ENCODE measurements around the gene MEGF11. TPM values are rescaled to one million over a fixed set of nuclear protein-coding genes. Genes with fewer than 3 reads are reported as not detected.

The MEGF11 gene
- total RNA-seq, 1 experiment from 2014 or later: 2.3 TPM

GRCh38 chr15:66057089-66057488 lies 196.5 kb downstream of the MEGF11 start:
- DNase-seq (ENCODE audit: low read depth, low spot score) (no peak), ATAC-seq (no peak)
- H3K79me2 ChIP-seq (ENCODE audit: insufficient read depth, low read length): no peaks in the 10 kb centered on the region
- no peaks in the 10 kb centered on the region for H3K9me3 ChIP-seq (ENCODE audit: control insufficient read depth in 1 of 2, insufficient read depth in 1 of 2, low read depth in 1 of 2, low read length in 2 of 2)
- H3K9ac ChIP-seq (ENCODE audit: low read length): no peak overlapping the region
- POLR2A ChIA-PET: no interaction called here
- no TSS peak for BruUV-seq (replicated peaks)
- no peaks in the 10 kb centered on the region; the same call in 1 of the 2 replicates for H3K27me3 ChIP-seq (ENCODE audit: insufficient read depth, low read length)
- H3K9me2 ChIP-seq (ENCODE audit: insufficient read depth): no peaks in the 10 kb centered on the region
- CTCF ChIA-PET: no interaction called here
- no peak for TF ChIP-seq CTCF (IDR thresholded peaks at IDR 0.05 in 2 of 3, conservative IDR thresholded peaks at IDR 0.05 in 1 of 3; ENCODE audit: borderline replicate concordance in 1 of 3, insufficient read depth in 1 of 3, low read depth in 2 of 3, low read length in 2 of 3)
- TF ChIP-seq ZBTB33 (IDR thresholded peaks at IDR 0.05; ENCODE audit: extremely low read depth, insufficient replicate concordance, low read length): no peak
- TF ChIP-seq EZH2phosphoT487 (IDR thresholded peaks at IDR 0.05; ENCODE audit: borderline replicate concordance): no peak
- no peak for TF ChIP-seq RAD21 (IDR thresholded peaks at IDR 0.05; ENCODE audit: low read depth)
- TF ChIP-seq ZNF274 (IDR thresholded peaks at IDR 0.05; ENCODE audit: low read depth, low read length): no peak
- no peak for TF ChIP-seq SIN3A (IDR thresholded peaks at IDR 0.05; ENCODE audit: low read depth)
- TF ChIP-seq MAX (IDR thresholded peaks at IDR 0.05): no peak
- no peak for TF ChIP-seq ELF1 (IDR thresholded peaks at IDR 0.05; ENCODE audit: borderline replicate concordance, low read depth)
- TF ChIP-seq ATF3 (IDR thresholded peaks at IDR 0.05): no peak
- TF ChIP-seq YY1 (IDR thresholded peaks at IDR 0.05; ENCODE audit: extremely low read depth, insufficient replicate concordance, low read depth, low read length): no peak
- no peak for TF ChIP-seq JUND (IDR thresholded peaks at IDR 0.05)
- TF ChIP-seq FOSL1 (IDR thresholded peaks at IDR 0.05; ENCODE audit: low read depth): no peak
- TF ChIP-seq REST (IDR thresholded peaks at IDR 0.05; ENCODE audit: low read depth): no peak
- TF ChIP-seq POLR2AphosphoS5 (IDR thresholded peaks at IDR 0.05; ENCODE audit: low read depth, low read length): no peak
- TF ChIP-seq EGR1 (IDR thresholded peaks at IDR 0.05; ENCODE audit: low read depth): no peak
- no peak for TF ChIP-seq CBX3 (IDR thresholded peaks at IDR 0.05; ENCODE audit: low read depth)
- no peak for TF ChIP-seq EZH2 (IDR thresholded peaks at IDR 0.05)
- no peak for TF ChIP-seq POLR2A (IDR thresholded peaks at IDR 0.05; ENCODE audit: borderline replicate concordance, extremely low read depth, insufficient read depth, insufficient read length)
- TF ChIP-seq ZFX (IDR thresholded peaks at IDR 0.05): no peak
- no peak for TF ChIP-seq TCF7L2 (IDR thresholded peaks at IDR 0.05; ENCODE audit: borderline replicate concordance, extremely low read depth, insufficient read depth, insufficient read length)
- H2AFZ ChIP-seq (ENCODE audit: low read depth, low read length, poor library complexity, severe bottlenecking): no peak overlapping the region
- no peaks in the 10 kb centered on the region for H3K36me3 ChIP-seq (ENCODE audit: control insufficient read depth in 1 of 2, insufficient read depth in 2 of 2, low read length in 2 of 2)
- no peak overlapping the region for H3K4me3 ChIP-seq (replicated peaks in 1 of 2; ENCODE audit: low read depth in 1 of 2, low read length in 2 of 2)
- RAD21 ChIA-PET (ENCODE audit: low non-redundant PET in 1 of 2, low total read pairs in 2 of 2, uncharacterized antibody in 2 of 2, unreplicated experiment in 2 of 2): no interaction called here
- H3K4me1 ChIP-seq (ENCODE audit: control insufficient read depth in 1 of 2, insufficient read depth in 2 of 2, low read length in 2 of 2): no peaks in the 10 kb centered on the region
- no peaks in the 10 kb centered on the region for H4K20me1 ChIP-seq (ENCODE audit: insufficient read depth)
- H3K27ac ChIP-seq (ENCODE audit: low read depth, low read length): no peak overlapping the region
- intact Hi-C loops (cut with micrococcal nuclease): no loop called here
- no peak overlapping the region for H3K4me2 ChIP-seq (ENCODE audit: low read length)
